ENCODE measurements around the gene ADCY9.
"Not testable (repeated sequence)": the region's sequence is repeated elsewhere in the genome, so short reads cannot be mapped to it uniquely, and the experiment has no call there.

The ADCY9 gene

GRCh38 chr16:4081047-4081446 is 35.2 kb downstream of the ADCY9 start:
- no peak for DNase-seq
- in situ Hi-C loops (cut with MboI; ENCODE audit: low pct_unique_long_range_greater_than_20kb, low sequenced_read_pairs) = no loop called here

DNA sequence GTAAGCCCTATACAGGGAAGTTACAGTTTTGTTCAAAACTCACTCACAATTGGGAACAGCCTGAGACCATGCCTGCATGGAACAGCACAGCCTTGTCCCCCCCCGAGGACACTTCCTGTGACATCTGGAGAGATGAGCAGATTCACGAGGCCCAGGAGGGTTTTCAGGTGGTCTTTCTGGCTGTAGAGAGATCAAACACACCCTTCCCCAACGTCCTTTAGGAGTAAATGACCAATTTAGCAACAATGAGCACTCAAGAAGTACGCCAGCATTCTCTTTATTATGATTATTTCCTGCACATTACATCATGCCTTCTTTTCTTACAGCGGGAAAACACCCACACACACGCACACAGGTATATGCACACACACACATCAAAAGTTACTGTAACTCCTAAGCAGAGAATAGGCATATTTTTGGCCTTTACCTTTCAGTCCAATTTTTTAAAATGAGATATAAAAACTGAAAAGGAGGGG is 39.0 kb downstream of the ADCY9 start:
- in situ Hi-C loops (cut with MboI; ENCODE audit: low pct_unique_long_range_greater_than_20kb, low sequenced_read_pairs) = no loop called here
- DNase-seq = no peak

DNA sequence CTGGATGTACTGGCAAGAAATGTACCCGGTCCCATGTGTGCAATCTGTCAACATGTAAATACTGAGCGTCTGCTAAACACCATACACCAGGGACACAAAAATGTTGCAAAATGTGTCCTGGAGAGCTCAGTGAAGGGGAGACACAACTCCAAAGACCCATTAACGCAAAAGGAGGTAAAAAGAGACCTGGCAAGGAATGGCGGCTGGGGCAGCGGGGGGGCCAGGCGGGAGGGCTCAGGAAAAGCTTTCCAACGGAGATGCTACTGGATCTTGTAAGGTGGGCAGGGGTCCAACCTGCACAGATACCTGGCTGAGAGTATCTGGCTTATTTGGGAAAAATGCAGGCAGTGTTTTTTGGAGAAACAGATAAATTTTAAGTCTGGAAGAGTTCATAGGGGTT is 40.7 kb downstream of the ADCY9 start:
- in situ Hi-C loops (cut with MboI; ENCODE audit: low pct_unique_long_range_greater_than_20kb, low sequenced_read_pairs) = no loop called here
- DNase-seq = no peak

DNA sequence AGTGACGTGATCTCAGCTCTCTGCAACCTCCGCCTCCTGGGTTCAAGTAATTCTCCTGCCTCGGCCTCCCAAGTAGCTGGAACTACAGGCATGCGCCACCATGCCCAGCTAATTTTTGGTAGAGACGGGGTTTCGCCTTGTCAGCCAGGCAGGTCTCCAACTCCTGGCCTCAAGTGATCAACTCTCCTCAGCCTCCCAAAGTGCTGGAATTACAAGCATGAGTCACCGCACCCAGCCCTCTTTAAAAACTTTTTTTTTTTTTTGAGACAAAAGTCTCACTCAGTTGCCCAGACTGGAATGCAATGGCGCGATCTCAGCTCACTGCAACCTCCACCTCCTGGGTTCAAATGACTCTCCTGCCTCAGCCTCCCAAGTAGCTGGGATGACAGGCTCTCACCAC is 43.1 kb downstream of the ADCY9 start:
- DNase-seq; in situ Hi-C loops (cut with MboI; ENCODE audit: low pct_unique_long_range_greater_than_20kb, low sequenced_read_pairs): not testable (repeated sequence)

DNA sequence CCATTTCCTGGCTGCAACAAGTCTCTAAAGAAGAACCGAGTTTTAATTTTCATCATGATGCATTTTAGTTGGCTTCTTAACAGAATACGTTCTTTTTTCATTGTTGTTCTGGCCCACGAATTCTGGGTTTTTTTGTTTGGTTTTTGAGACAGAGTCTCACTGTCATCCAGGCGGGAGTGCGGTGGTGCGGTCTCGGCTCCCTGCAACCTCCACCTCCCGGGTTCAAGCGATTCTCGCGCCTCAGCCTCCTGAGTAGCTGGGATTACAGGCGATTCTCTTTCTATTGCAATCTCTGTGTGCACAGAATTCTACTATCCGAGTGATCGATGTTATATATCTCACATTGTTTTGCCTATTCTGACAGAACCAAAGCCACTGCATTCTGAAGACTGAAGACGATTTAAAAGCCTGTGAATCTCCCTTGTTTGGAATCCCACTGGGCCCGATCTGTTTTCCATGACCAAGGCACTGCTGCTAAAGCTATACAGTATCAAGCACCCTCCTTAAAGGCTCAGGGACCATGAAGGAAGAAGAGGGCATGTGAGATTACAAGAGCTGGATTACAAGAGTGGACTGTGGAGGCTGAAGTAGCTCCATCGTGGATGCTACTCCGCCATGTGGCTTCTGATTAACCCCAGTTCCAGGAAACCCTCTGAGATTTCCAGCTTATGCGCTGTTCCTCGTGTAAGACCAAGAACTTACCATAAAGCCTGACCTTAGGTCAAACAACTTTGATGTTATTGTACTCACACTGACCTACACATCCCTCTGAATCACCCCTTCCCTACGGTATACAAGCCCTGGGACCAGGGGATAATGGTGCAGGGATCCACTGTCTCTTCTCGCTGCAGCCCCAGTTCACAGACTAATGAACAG is 44.3 kb downstream of the ADCY9 start:
- DNase-seq = no peak
- in situ Hi-C loops (cut with MboI; ENCODE audit: low pct_unique_long_range_greater_than_20kb, low sequenced_read_pairs) = no loop called here

GRCh38 chr16:4070936-4071335 is 45.3 kb downstream of the ADCY9 start:
- DNase-seq = no peak
- in situ Hi-C loops (cut with MboI; ENCODE audit: low pct_unique_long_range_greater_than_20kb, low sequenced_read_pairs) = no loop called here

- in situ Hi-C loops (cut with MboI; ENCODE audit: low pct_unique_long_range_greater_than_20kb, low sequenced_read_pairs) = no loop called here
- DNase-seq = no peak
Observed at GRCh38 chr16:4067262-4068001, 48.8 kb downstream of the ADCY9 start.

- in situ Hi-C loops (cut with MboI; ENCODE audit: low pct_unique_long_range_greater_than_20kb, low sequenced_read_pairs) = no loop called here
Observed at GRCh38 chr16:4064950-4065352, 51.3 kb downstream of the ADCY9 start.

DNA sequence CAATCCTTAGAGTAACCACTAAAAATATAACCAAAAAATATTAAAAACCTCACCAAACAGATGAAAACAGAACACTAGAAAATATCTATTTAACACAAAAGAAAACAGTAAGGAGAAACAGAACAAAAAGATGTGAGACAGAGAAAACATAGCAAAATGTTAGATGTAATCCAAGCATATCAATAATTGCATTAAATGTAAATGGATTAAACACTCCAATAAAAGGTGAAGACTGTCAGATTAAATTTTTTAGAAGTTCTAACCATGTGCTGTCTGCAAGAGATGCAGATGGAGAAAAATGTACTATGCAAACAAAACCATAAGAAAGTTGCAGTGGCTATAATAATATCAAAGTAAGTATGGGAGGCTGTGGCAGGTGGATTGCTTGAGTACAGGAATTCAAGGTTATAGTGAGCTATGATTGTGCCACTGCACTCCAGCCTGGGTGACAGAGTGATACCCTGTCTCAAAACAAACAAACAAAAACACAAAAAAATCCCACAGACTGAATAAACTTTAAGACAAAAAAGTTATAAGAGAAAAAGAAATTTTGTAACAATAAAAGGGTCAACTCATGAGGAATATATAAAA is 53.9 kb downstream of the ADCY9 start:
- no peak for DNase-seq
- in situ Hi-C loops (cut with MboI; ENCODE audit: low pct_unique_long_range_greater_than_20kb, low sequenced_read_pairs) = no loop called here

More at GRCh38 chr16:4064950-4065352, 51.3 kb downstream of the ADCY9 start:
- no peak for DNase-seq

- no peak for DNase-seq
- in situ Hi-C loops (cut with MboI; ENCODE audit: low pct_unique_long_range_greater_than_20kb, low sequenced_read_pairs) = no loop called here
Observed at GRCh38 chr16:4060823-4061222, 55.4 kb downstream of the ADCY9 start.

GRCh38 chr16:4060009-4060408 is 56.2 kb downstream of the ADCY9 start:
- DNase-seq = no peak
- in situ Hi-C loops (cut with MboI; ENCODE audit: low pct_unique_long_range_greater_than_20kb, low sequenced_read_pairs) = no loop called here

DNA sequence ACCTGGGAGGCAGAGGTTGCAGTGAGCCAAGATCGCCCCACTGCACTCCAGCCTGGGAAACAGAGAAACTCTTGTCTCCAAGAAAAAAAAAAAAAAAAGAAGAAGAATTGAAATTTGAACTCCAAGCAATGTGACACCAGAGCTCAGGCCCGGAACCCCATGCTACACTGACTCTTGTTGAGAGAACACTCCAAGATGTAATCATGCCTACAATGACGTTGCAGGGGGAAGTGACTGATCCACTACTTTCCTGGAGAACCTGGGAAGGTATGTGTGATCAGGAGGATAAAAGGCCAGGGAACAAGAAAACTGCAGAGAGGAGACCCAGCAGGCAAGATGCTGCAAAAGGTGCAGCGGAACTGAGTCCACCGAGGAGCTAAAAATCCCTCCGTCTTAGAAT is 57.9 kb downstream of the ADCY9 start:
- in situ Hi-C loops (cut with MboI; ENCODE audit: low pct_unique_long_range_greater_than_20kb, low sequenced_read_pairs) = no loop called here
- no peak for DNase-seq

DNA sequence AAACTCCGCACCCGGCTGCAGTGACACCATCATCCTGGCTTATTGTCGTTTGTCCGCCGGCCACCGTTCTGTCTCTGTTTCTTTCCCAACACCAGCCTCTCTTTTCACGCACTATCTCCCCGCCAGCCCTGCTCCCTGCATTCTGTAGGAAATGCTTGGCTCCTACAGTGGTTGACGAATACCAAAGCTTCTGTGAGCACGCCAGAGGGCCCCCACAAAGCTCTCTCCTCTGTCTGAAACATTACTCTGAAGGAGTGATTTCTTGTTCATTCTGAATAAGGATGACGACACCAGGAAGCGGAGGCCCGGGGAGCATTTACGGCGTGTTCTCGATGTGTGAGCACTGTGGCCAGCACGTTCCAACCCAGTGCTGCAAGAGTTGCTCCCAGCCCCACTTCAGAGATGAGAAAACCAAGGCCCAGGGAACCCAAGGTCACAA is 58.8 kb downstream of the ADCY9 start:
- in situ Hi-C loops (cut with MboI; ENCODE audit: low pct_unique_long_range_greater_than_20kb, low sequenced_read_pairs) = no loop called here

DNA sequence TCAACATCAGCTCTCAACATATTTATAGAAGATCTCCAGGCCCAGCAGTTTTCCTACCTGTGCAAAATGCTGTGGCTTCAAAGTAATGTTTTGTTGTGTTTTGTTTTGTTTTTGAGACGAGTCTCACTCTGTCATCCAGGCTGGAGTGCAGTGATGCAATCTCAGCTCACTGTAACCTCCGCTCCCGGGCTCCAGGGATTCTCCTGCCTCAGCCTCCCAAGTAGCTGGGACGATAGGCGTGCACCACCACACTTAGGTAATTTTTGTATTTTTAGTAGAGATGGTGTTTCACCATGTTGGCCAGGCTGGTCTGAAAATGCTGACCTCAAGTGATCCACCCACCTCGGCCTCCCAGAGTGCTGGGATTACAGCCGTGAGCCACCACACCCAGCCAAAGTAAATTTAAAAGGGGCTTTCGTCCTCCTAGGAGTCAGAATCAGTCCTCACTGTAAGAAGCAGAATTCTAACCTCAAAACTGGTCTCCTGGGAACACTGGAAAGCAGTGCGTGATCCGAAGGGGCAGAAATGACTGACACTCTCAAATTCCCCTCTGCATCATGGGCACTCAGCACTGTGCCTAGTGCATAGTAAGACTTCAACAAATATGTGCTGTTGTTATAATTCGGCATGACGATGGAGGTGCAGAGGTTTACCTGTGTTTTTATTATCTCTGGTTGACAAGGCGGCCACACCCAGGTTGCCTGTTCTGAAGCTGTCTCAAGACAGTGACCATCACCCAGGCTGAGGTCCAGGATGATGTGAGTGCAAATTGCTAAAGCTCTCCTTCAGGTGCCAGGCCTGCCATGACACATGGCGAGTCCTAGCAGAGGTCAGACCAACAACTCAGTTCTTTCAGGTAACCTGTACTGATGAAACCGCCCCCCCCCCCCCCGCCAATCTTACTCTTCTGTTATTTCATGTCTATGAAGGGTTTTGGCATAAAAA is 59.8 kb downstream of the ADCY9 start:
- in situ Hi-C loops (cut with MboI; ENCODE audit: low pct_unique_long_range_greater_than_20kb, low sequenced_read_pairs) = no loop called here
- no peak for DNase-seq

More for the DNA sequence above, 58.8 kb downstream of the ADCY9 start:
- DNase-seq = no peak

GRCh38 chr16:4055748-4056147 is 60.5 kb downstream of the ADCY9 start:
- DNase-seq = no peak
- in situ Hi-C loops (cut with MboI; ENCODE audit: low pct_unique_long_range_greater_than_20kb, low sequenced_read_pairs) = no loop called here

DNA sequence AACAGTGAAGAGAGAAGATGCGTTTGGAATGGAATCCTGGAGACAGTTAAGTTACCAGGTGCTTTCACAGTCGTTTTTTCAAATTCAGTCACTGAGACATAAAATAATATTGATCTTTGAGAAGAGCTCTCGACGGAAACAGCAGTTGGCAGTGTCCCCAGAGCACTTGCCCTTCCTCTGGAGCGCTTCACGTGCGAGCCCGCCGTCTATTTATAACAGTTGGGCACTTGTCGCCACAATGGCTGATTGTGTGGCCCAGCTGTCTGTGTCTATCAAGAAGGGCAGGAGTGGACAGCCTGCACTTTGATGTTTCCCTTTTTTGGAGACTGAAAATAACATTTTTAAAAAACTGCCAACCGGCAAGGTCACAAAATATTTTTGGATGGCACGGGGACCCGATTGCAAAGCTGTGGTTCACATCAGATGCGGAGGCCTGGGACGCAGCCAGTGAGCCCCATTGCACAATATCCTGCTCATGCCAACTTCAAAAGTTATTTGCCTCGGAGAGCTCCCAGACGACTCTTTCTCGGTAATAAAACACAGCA is 62.9 kb downstream of the ADCY9 start:
- DNase-seq = peak; percentile 85
- in situ Hi-C loops (cut with MboI; ENCODE audit: low pct_unique_long_range_greater_than_20kb, low sequenced_read_pairs) = no loop called here

DNA sequence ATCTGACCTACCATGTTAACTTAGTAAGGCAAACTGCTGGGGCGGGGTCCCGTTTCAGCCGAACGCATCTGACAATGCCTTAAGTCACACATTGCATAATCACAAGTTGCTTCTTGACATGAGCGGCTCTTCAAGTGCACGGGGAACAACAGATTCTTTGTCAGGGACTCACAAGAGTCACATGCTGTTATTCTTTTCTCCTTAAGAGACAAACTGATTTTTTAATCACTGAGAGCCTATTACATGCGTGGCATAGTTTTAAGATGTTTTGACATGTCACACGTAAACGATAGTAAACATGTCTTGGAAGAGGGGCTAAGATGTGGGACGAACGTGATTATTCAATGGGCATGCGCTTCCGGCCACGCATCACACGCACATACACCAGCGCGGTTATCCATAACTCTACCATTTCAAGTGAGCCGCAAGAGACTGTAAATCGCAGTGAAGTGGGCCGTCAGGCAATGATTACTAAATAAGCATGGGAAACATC is 63.4 kb downstream of the ADCY9 start:
- DNase-seq = peak; percentile 55
- in situ Hi-C loops (cut with MboI; ENCODE audit: low pct_unique_long_range_greater_than_20kb, low sequenced_read_pairs) = no loop called here

DNA sequence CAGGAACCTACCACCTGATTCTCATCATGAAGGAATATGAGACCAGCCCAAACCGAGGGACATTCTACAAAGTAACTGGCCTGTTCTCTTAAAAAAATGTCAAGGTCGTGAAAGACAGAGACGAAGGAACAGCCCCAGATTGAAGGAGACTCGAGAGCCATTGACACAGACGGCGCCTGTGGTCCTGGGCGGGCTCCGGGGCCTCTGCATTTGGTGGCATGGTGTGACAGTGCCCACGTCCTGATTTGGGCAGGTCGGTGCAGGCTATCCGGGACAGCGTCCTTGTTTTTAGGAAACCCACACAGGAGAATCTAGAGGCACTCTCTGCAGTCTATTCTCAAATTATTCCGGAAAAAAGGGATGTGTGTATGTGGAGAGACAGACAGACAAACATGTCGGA is 64.1 kb downstream of the ADCY9 start:
- in situ Hi-C loops (cut with MboI; ENCODE audit: low pct_unique_long_range_greater_than_20kb, low sequenced_read_pairs) = no loop called here
- no peak for DNase-seq
